B cell (primary cell): ENCODE results near the gene DUSP16. TPM values are rescaled to one million over a fixed set of nuclear protein-coding genes. Genes with fewer than 3 reads are reported as not detected.

Experiments used
- ATAC-seq: fragments of 200-7000 bp; cut with Tn5 transposase; one replicate; pipeline ENCODE4 v1.10.0; 2021; ENCODE audit warnings: low read depth, mild to moderate bottlenecking, moderate number of reproducible peaks, moderate library complexity
- CTCF ChIA-PET: fragments of 350-600 bp; sonication (Branson Sonifier 250); formaldehyde crosslinking; loops from one replicate; lab custom pipeline; 2021; ENCODE audit warnings: antibody characterized with exemption, inconsistent platforms; lab: Charles Lee
- POLR2A ChIA-PET: fragments of 350-600 bp; sonication (Branson Sonifier 250); formaldehyde crosslinking; loops from one replicate; lab custom pipeline; 2021; ENCODE audit warnings: antibody characterized with exemption; lab: Charles Lee
- DNase-seq: peaks from one replicate; pipeline ENCODE4 v3.0.0; 2013
- H2AFZ ChIP-seq: 2 replicates; pipeline ENCODE4 v1.6.1; 2012; ENCODE audit warnings: mild to moderate bottlenecking, low read depth, low read length; ENCODE audit not compliant: insufficient read depth, poor library complexity, severe bottlenecking
- H3K27ac ChIP-seq, 2 donors: 1 replicate in 1 of 2; 2 replicates in 1 of 2; pipeline ENCODE4 v1.5.1; 2012 to 2013; ENCODE audit warnings: low read length in 2 of 2, mild to moderate bottlenecking in 2 of 2, moderate library complexity in 1 of 2
- H3K27me3 ChIP-seq, 4 experiments: fragments of 200-600 bp in 1 of 4; sonication (generic) in 1 of 4; replicated peaks in 1 of 4; 1 replicate in 2 of 4; 2 replicates in 2 of 4; pipeline versions ENCODE4 v1.6.1 to v1.7.0; 2013 to 2016; ENCODE audit warnings: low read length in 3 of 4, mild to moderate bottlenecking in 2 of 4, mixed read lengths in 1 of 4, moderate library complexity in 1 of 4; ENCODE audit not compliant: insufficient read depth in 4 of 4, control insufficient read depth in 3 of 4; ENCODE audit errors: control extremely low read depth in 1 of 4
- H3K36me3 ChIP-seq, 2 experiments: replicated peaks in 1 of 2; 1 replicate in 1 of 2; 2 replicates in 1 of 2; pipeline versions ENCODE4 v1.6.1 to v1.7.1; 2013; ENCODE audit warnings: low read length in 1 of 2; ENCODE audit not compliant: insufficient read depth in 2 of 2, control insufficient read depth in 1 of 2; ENCODE audit errors: control extremely low read depth in 1 of 2, extremely low read depth in 1 of 2
- H3K4me1 ChIP-seq, 2 donors: fragments of 200-600 bp in 1 of 2; sonication (generic) in 1 of 2; 1 replicate in 1 of 2; 2 replicates in 1 of 2; pipeline versions ENCODE4 v1.5.1 to v1.6.1; 2013 to 2017; ENCODE audit warnings: low read length in 2 of 2; ENCODE audit not compliant: control insufficient read depth in 2 of 2, insufficient read depth in 2 of 2
- H3K4me2 ChIP-seq: replicated peaks from 2 replicates; pipeline ENCODE3; 2012; ENCODE audit warnings: mild to moderate bottlenecking, low read depth, low read length; ENCODE audit not compliant: poor library complexity, severe bottlenecking
- H3K4me3 ChIP-seq, 5 experiments: fragments of 200-600 bp in 1 of 5; sonication (generic) in 1 of 5; 1 replicate in 3 of 5; 2 replicates in 2 of 5; pipeline versions ENCODE4 v1.5.1 to v1.7.0; 2011 to 2016; ENCODE audit warnings: low read length in 4 of 5, mild to moderate bottlenecking in 4 of 5, low read depth in 2 of 5, control low read depth in 1 of 5, moderate library complexity in 1 of 5; ENCODE audit not compliant: insufficient read depth in 1 of 5; ENCODE audit errors: control extremely low read depth in 1 of 5, extremely low read depth in 1 of 5
- H3K79me2 ChIP-seq: fragments of 200-600 bp; sonication (generic); one replicate; pipeline ENCODE4 v1.6.0; 2016; ENCODE audit warnings: low read length; ENCODE audit not compliant: control insufficient read depth, insufficient read depth
- H3K9ac ChIP-seq: fragments of 200-600 bp; sonication (generic); 2 replicates; pipeline ENCODE4 v1.6.1; 2017; ENCODE audit warnings: mild to moderate bottlenecking, low read length, moderate library complexity
- H3K9me3 ChIP-seq, 3 donors: one replicate each; pipeline versions ENCODE4 v1.6.1 to v1.7.1; 2013; ENCODE audit warnings: low read length in 2 of 3; ENCODE audit not compliant: control insufficient read depth in 2 of 3, insufficient read depth in 1 of 3; ENCODE audit errors: control extremely low read depth in 1 of 3
- H4K20me1 ChIP-seq: 2 replicates; pipeline ENCODE4 v1.6.0; 2012; ENCODE audit warnings: mild to moderate bottlenecking, low read length; ENCODE audit not compliant: insufficient read depth, control insufficient read depth, poor library complexity, severe bottlenecking
- H3K27ac Mint-ChIP-seq: one replicate; pipeline ENCODE4 v1.8.0; 2021; ENCODE audit warnings: mixed read lengths
- H3K27me3 Mint-ChIP-seq: one replicate; pipeline ENCODE4 v1.8.0; 2021; ENCODE audit warnings: mixed read lengths
- H3K4me1 Mint-ChIP-seq: one replicate; pipeline ENCODE4 v1.8.0; 2021; ENCODE audit warnings: mixed read lengths
- H3K4me3 Mint-ChIP-seq: one replicate; pipeline ENCODE4 v1.8.0; 2021; ENCODE audit warnings: mixed read lengths
- H3K9me3 Mint-ChIP-seq: one replicate; pipeline ENCODE4 v1.8.0; 2022; ENCODE audit warnings: mixed read lengths; ENCODE audit not compliant: insufficient read depth
- EZH2 ChIP-seq: IDR thresholded peaks from 2 replicates; pipeline ENCODE4 v1.6.1; 2012; ENCODE audit warnings: borderline replicate concordance, low read depth, mild to moderate bottlenecking, moderate library complexity, low read length; ENCODE audit not compliant: insufficient read depth, poor library complexity, severe bottlenecking
- WGBS: methylation state at CpG from one replicate; pipeline ENCODE4 v1.1.5; 2013; ENCODE audit warnings: missing lambda C conversion rate; ENCODE audit not compliant: insufficient coverage; 5-methylcytosine and 5-hydroxymethylcytosine counted together
- intact Hi-C: fragments of 100-400 bp; cut with micrococcal nuclease; formaldehyde crosslinking; loops from one replicate; pipeline ENCODE4 v1.10.0; 2022
- polyA plus RNA-seq: library from polyadenylated mRNA; depleted of rRNA; stranded (reverse); fragments of >200 nt; gene quantifications from 2 replicates; pipeline ENCODE4 v1.2.3, GENCODE V29; 2012
- total RNA-seq, 2 donors: library from RNA; stranded (reverse); fragments of 120-200 nt in 1 of 2; gene quantifications; 1 replicate in 1 of 2; 2 replicates in 1 of 2; pipeline versions ENCODE4 v1.2.3 to v1.2.4, GENCODE V29; 2013 to 2022
- TF ChIP-seq, protein P1 (sequence below): fragments of 200-600 bp; IDR thresholded peaks from one replicate; pipeline ENCODE4 v1.8.0; 2022; ENCODE audit warnings: antibody characterized with exemption, mild to moderate bottlenecking

DUSP16 gene
- total and polyA plus RNA-seq, 2 donors (not counting 1 experiment from before 2014, with no cell fraction given), result 0.37 to 5.6 TPM

DNA sequence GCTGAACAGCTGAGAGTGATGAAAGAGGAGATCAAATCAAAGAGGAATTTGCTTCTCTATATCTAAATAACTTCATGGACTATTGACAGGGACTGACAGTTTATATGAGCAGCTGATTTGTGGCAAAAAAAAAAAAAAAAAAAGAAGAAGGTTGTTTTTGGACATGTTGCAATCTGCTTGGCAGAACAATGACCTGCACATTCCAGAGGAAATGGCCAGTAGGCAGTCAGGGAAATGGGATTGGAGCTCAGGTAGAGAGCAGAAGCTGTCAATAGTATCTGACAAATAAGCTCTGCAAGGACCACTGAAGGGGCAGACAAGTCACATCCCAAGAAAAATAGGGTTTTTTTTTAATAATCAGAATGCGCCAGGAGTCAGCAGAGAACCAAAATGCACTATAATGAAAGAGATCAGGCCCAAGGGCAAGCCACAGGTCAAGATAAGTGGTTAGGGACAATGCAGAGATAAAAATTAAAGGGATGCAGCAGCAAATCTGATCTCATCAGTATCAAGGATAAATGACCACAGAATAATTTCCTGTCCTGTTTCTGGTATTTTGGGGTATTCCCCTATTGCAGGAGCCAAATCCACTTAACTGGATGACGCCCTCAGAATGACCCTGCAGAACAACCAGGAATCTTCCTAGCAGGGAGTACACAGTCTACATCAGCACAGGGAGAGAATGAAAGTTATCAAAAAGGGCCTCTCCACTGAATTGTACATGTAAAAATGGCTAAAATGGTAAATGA is 22.6 kb upstream of the DUSP16 start:
- no peak for ATAC-seq
- Histone ChIP-seq H3K9ac (no peak overlapping the region), H3K9me3 (peaks cover 0 to 4% (median 4%) of the 10 kb centered on the region in 3 donors), H4K20me1 (no peaks in the 10 kb centered on the region), H3K27ac (no peak overlapping the region), H3K27me3 (peaks cover 0 to 5% (median 2%) of the 10 kb centered on the region in 4 experiments), H3K4me1 (peaks cover 0 to 9% of the 10 kb centered on the region in 2 donors), H3K36me3 (no peaks in the 10 kb centered on the region), H2AFZ (no peak overlapping the region), H3K4me2 (no peak overlapping the region), H3K79me2 (no peaks in the 10 kb centered on the region), H3K4me3 (no peak overlapping the region)
- Mint-ChIP-seq H3K9me3 (peaks cover 4% of the 10 kb centered on the region), H3K27ac (no peak overlapping the region), H3K4me1 (peaks cover 16% of the 10 kb centered on the region), H3K4me3 (no peak overlapping the region), H3K27me3 (peaks cover 15% of the 10 kb centered on the region)
- intact Hi-C loops, result no loop called here
- TF ChIP-seq, protein P1, sequence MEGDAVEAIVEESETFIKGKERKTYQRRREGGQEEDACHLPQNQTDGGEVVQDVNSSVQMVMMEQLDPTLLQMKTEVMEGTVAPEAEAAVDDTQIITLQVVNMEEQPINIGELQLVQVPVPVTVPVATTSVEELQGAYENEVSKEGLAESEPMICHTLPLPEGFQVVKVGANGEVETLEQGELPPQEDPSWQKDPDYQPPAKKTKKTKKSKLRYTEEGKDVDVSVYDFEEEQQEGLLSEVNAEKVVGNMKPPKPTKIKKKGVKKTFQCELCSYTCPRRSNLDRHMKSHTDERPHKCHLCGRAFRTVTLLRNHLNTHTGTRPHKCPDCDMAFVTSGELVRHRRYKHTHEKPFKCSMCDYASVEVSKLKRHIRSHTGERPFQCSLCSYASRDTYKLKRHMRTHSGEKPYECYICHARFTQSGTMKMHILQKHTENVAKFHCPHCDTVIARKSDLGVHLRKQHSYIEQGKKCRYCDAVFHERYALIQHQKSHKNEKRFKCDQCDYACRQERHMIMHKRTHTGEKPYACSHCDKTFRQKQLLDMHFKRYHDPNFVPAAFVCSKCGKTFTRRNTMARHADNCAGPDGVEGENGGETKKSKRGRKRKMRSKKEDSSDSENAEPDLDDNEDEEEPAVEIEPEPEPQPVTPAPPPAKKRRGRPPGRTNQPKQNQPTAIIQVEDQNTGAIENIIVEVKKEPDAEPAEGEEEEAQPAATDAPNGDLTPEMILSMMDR, result no peak
- no peak for TF ChIP-seq EZH2
- ChIA-PET CTCF (no interaction called here), POLR2A (interaction anchor here (0.5 kb wide), 1 partner anchor 8 kb away, joined by 3 read pairs; no protein-coding TSS in a partner anchor)
- 100% methylated on average over 1 of the region's 2 CpGs for WGBS
- no peak for DNase-seq

DNA sequence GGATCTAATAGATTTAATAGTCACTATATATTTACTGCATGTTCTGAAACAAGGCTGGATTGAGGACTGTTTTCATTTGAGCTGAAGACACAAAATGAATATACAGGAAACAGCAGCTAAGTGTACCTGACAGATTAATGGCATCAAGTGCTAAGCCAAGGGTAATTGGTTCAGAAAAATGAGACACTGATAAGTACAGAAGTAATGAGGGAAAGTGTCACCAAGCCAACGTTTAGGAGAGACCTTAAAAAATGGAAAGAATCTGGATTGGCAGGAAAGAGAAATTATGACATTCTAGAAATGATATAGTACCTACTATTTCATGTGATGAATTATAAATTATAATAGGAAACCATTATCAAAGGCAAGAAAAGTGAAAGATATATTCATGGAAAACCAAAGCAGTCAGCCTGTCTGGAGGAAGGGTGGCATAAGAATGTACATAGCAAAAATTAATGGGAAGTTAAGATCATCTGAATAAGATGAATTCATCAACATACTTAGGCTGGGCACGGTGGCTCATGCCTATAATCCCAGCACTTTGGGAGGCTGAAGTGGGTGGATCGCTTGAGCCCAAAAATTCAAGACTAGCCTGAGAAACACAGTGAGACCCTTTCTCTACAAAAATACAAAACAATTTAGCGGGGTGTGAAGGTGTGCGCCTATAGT is 21.0 kb upstream of the DUSP16 start:
- no peak overlapping the region for H3K4me2 ChIP-seq
- peaks cover 16% of the 10 kb centered on the region for H3K4me1 Mint-ChIP-seq

More for the DNA sequence above, 21.0 kb upstream of the DUSP16 start:
- ChIA-PET POLR2A (no interaction called here), CTCF (no interaction called here)
- Histone ChIP-seq H3K4me3 (no peak overlapping the region), H3K36me3 (no peaks in the 10 kb centered on the region), H3K4me1 (peaks cover 0 to 9% of the 10 kb centered on the region in 2 donors), H2AFZ (no peak overlapping the region), H3K27ac (no peak overlapping the region), H3K9me3 (peaks cover 0 to 4% (median 4%) of the 10 kb centered on the region in 3 donors), H3K27me3 (no peaks in the 10 kb centered on the region), H4K20me1 (no peaks in the 10 kb centered on the region), H3K9ac (no peak overlapping the region), H3K79me2 (no peaks in the 10 kb centered on the region)
- no CpG with 5 or more reads among the region's 5 CpGs for WGBS
- no peak overlapping the region for H3K4me3 Mint-ChIP-seq
- intact Hi-C loops, result no loop called here
- DNase-seq, result no peak
- peaks cover 2% of the 10 kb centered on the region for H3K9me3 Mint-ChIP-seq
- H3K27ac Mint-ChIP-seq, result no peak overlapping the region
- no peak for ATAC-seq
- no peak for TF ChIP-seq EZH2
- TF ChIP-seq, protein P1, result no peak
- peaks cover 9% of the 10 kb centered on the region for H3K27me3 Mint-ChIP-seq
